Measurements from ENCODE around the gene FAM174C.

- TF ChIP-seq FOXM1 (IDR thresholded peaks at IDR 0.05; ENCODE audit: borderline replicate concordance): no peak
- no peak for TF ChIP-seq SP1 (IDR thresholded peaks at IDR 0.05)
- TF ChIP-seq ARNT (IDR thresholded peaks at IDR 0.05): no peak
- TF ChIP-seq TARDBP (IDR thresholded peaks at IDR 0.05): no peak
- no peak for TF ChIP-seq BHLHE40 (IDR thresholded peaks at IDR 0.05; ENCODE audit: borderline replicate concordance)
- no peak for TF ChIP-seq ELF4 (IDR thresholded peaks at IDR 0.05)
- no peak for TF ChIP-seq HDGF (IDR thresholded peaks at IDR 0.05; ENCODE audit: borderline replicate concordance)
- no peak for TF ChIP-seq L3MBTL2 (conservative IDR thresholded peaks at IDR 0.05)
- TF ChIP-seq CTBP1 (IDR thresholded peaks at IDR 0.05; ENCODE audit: borderline replicate concordance): no peak
- TF ChIP-seq LEF1 (IDR thresholded peaks at IDR 0.05; ENCODE audit: borderline replicate concordance): no peak
- TF ChIP-seq, protein P1, sequence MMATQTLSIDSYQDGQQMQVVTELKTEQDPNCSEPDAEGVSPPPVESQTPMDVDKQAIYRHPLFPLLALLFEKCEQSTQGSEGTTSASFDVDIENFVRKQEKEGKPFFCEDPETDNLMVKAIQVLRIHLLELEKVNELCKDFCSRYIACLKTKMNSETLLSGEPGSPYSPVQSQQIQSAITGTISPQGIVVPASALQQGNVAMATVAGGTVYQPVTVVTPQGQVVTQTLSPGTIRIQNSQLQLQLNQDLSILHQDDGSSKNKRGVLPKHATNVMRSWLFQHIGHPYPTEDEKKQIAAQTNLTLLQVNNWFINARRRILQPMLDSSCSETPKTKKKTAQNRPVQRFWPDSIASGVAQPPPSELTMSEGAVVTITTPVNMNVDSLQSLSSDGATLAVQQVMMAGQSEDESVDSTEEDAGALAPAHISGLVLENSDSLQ (IDR thresholded peaks at IDR 0.05): no peak
Measured at GRCh38 chr19:1262623-1263123, 12.7 kb upstream of the FAM174C start.
